ENCODE data around the gene CHD9.

GRCh38 chr16:53092284-53092683 lies 37.5 kb downstream of the CHD9 start:
- no peak for TF ChIP-seq CTCF (conservative IDR thresholded peaks at IDR 0.05; ENCODE audit: low read length)
- TF ChIP-seq EZH2phosphoT487 (IDR thresholded peaks at IDR 0.05; ENCODE audit: borderline replicate concordance), result no peak
